ENCODE results near the gene B3GALNT1.

B3GALNT1 gene

DNA sequence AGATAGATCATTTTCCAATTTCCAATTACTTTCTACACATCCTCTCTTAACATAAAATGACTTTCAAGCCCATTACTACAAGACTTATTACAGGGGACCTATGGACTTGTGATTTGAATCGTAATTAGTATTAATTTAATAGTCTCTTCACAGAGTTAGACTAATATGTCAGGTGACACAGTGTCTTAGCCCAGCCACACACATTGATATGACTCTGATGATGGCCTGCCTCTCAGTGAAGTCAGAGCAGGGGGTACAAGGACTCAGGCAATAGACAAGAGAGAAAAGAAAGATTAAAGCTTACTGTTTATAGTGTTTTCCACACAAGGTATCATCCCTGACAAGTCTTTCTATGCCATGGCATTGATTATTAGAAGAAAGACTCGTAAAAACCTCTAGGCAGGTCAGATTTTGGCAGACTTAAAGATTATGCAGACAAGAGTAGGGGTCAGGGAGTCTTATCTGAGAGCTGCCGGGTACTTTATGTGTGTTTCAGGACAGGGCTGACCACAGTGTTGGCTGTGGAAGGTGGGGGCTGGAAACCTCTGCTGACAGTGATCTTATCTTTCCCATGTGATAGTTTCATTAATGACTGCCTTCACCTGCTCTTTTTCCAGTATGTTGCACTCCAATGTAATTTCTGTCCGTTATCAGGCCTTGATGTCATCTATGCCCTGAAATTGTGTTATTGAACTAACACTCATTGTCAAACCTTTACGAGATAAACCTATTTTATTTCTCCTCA lies 50.1 kb downstream of the B3GALNT1 start:
- CTCF ChIA-PET, result no interaction called here
- DNase-seq (ENCODE audit: low spot score), result no peak
- no peak overlapping the region for H3K27ac ChIP-seq
- POLR2A ChIA-PET (ENCODE audit: low non-redundant PET), result no interaction called here
- TF ChIP-seq, protein P1, sequence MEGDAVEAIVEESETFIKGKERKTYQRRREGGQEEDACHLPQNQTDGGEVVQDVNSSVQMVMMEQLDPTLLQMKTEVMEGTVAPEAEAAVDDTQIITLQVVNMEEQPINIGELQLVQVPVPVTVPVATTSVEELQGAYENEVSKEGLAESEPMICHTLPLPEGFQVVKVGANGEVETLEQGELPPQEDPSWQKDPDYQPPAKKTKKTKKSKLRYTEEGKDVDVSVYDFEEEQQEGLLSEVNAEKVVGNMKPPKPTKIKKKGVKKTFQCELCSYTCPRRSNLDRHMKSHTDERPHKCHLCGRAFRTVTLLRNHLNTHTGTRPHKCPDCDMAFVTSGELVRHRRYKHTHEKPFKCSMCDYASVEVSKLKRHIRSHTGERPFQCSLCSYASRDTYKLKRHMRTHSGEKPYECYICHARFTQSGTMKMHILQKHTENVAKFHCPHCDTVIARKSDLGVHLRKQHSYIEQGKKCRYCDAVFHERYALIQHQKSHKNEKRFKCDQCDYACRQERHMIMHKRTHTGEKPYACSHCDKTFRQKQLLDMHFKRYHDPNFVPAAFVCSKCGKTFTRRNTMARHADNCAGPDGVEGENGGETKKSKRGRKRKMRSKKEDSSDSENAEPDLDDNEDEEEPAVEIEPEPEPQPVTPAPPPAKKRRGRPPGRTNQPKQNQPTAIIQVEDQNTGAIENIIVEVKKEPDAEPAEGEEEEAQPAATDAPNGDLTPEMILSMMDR (conservative IDR thresholded peaks at IDR 0.05; ENCODE audit: low read depth), result no peak

DNA sequence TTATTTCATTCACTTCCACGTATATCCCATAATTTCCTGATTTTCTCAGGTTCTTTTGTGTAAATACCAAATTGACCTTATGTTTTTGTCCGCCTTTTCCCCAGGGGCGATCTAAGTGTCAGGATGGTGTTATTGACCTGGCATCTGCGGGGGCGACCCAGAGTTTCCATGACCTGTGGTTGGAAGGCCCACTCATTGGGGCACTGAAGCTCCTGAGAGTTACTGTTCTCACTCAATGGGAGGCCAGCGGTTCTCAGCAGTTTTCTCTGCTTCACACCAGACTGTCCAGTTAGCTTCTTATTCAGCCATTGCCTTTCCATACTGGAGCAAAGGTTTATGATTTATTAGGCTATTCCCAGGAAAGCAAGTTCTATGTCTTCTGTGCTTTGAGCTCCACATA lies 53.3 kb downstream of the B3GALNT1 start:
- ChIA-PET POLR2A (ENCODE audit: low non-redundant PET) (no interaction called here), CTCF (no interaction called here)
- DNase-seq (ENCODE audit: low spot score), result no peak
- TF ChIP-seq, protein P1 (conservative IDR thresholded peaks at IDR 0.05; ENCODE audit: low read depth), result no peak
- no peak overlapping the region for H3K27ac ChIP-seq

DNA sequence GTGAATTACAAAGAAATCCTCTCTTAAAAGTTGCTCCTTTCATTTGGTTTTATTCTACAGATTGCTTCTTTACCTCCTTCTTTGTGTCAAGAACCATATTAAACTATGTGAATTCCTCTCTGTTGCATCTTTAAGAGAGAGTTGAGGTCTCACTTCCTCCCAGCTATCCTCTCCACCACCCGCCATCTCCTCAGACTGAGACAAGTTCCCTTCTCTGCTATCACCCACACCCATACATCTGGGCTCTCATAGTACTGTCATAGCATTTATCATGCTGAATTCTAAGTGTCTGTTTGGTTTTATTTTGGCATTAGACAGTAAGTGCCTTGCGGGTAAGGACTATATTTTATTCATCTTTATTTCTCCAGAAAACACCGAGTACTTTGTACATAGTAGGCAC lies 54.2 kb downstream of the B3GALNT1 start:
- TF ChIP-seq, protein P1 (conservative IDR thresholded peaks at IDR 0.05; ENCODE audit: low read depth), result no peak
- ChIA-PET POLR2A (ENCODE audit: low non-redundant PET) (no interaction called here), CTCF (interaction anchor here (0.7 kb wide), 1 partner anchor 50 kb away, joined by 4 read pairs; no protein-coding TSS in a partner anchor)
- H3K27ac ChIP-seq, result no peak overlapping the region
- DNase-seq (ENCODE audit: low spot score), result no peak

DNA sequence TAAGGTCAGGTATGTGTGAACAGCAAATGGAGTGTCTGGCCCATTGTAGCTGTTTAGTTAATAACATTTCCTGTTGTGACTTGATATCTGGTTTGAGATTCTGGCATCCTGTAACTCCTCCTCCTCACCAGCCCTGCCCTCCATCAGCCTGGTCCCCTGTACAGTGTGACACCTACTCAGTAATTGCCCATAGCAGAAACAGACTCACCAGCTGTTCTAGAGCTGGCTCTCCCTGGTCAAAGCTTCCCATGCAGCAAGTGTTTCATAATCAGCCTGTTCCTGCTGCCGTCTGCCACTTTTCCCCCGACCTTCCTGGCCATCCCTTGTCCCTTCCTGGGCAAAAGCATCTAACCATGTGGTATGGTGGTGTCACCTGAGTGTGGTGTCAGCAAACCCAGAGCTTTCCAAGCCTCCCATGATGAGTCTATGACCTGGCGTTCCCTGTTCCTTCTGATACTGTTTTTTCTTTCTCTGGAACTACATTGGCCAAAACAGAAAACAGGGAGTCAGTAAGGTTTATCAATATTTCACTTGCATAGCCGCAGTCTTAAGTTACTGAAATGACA lies 55.4 kb downstream of the B3GALNT1 start:
- DNase-seq (ENCODE audit: low spot score), result no peak
- CTCF ChIA-PET, result interaction anchor here (0.7 kb wide), 1 partner anchor 10 kb away, joined by 3 read pairs; no protein-coding TSS in a partner anchor
- H3K27ac ChIP-seq, result no peak overlapping the region

DNA sequence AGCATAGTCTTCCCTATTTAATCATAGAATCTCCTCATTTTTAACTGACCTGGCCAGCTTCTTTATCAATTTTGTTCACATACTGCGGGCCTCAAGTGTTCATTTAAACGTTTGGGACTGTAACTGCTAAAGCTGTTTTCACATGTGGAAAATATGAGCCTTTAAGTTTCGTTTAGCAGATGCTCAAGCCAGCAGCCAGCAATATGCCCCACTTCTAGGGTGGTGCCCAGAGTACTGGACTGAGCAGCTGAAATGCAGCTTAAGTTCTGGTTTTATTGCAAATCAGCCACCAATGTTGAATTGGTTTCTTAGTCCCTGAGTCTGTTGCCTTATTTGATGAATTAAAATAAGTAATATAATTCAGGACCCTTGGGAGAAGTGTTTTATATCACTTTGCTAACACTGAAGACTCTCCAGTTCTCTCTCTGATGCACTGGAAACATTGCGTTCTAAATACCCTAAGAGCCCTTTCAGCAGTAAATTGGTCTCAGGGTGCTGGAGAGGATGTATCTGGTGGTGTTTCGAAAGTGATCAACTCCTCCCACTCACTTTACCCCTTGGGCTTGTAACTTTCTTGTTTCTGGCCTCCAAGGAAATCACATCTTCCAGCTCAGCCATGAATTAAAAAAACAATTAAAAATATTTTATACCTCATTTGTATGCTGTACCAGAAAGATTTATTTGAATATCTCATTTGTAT lies 61.7 kb downstream of the B3GALNT1 start:
- no peak overlapping the region for H3K27ac ChIP-seq
- ChIA-PET POLR2A (ENCODE audit: low non-redundant PET) (no interaction called here), CTCF (interaction anchor here (0.6 kb wide), 1 partner anchor 191 kb away, joined by 5 read pairs; no protein-coding TSS in a partner anchor)
- DNase-seq (ENCODE audit: low spot score), result no peak
- TF ChIP-seq, protein P1 (conservative IDR thresholded peaks at IDR 0.05; ENCODE audit: low read depth), result no peak

More for the DNA sequence above, 55.4 kb downstream of the B3GALNT1 start:
- TF ChIP-seq, protein P1 (conservative IDR thresholded peaks at IDR 0.05; ENCODE audit: low read depth), result no peak
- POLR2A ChIA-PET (ENCODE audit: low non-redundant PET), result no interaction called here

DNA sequence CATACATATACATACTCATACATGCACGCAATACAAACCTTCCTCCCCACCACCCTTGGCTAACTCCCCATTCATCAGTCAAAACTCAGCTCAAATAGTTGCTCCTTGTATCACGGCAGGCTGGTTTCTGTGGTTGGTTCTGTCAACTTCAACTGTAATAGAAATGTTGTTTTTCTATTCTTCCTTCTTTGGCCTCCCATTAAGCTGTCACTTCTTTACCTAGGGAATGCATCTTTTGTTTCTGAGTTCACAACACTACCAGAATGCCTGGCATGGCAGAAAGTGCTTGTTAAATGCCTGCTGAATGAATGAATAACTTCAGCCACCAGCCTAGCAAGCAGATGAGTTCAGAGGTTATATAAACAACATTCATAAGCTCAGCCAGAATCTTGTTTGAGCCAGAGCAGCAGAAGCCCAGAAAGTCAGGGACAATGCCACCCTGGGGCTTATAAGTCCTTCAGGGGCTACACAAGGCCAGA lies 63.1 kb downstream of the B3GALNT1 start:
- no peak overlapping the region for H3K27ac ChIP-seq
- TF ChIP-seq, protein P1 (conservative IDR thresholded peaks at IDR 0.05; ENCODE audit: low read depth), result no peak
- ChIA-PET POLR2A (ENCODE audit: low non-redundant PET) (no interaction called here), CTCF (no interaction called here)
- DNase-seq (ENCODE audit: low spot score), result no peak
